ENCODE data around the gene FAT1. TPM values are rescaled to one million over a fixed set of nuclear protein-coding genes. Genes with fewer than 3 reads are reported as not detected.

FAT1 gene
- total and polyA plus RNA-seq, 2 donors (not counting 1 experiment from before 2014, with no cell fraction given): 0.07 to 0.15 TPM

GRCh38 chr4:186693159-186693815 is 30.4 kb downstream of the FAT1 start:
- no peak overlapping the region for H3K4me3 ChIP-seq (ENCODE audit: control extremely low read depth in 1 of 5, extremely low read depth in 1 of 5, insufficient read depth in 1 of 5, low read depth in 2 of 5, low read length in 4 of 5)
- no peaks in the 10 kb centered on the region for H3K27me3 ChIP-seq (replicated peaks in 1 of 4; ENCODE audit: control extremely low read depth in 1 of 4, control insufficient read depth in 3 of 4, insufficient read depth in 4 of 4, low read length in 3 of 4)
- Mint-ChIP-seq H3K4me1 (no peaks in the 10 kb centered on the region), H3K4me3 (no peak overlapping the region), H3K27ac (no peak overlapping the region), H3K27me3 (no peaks in the 10 kb centered on the region), H3K9me3 (ENCODE audit: insufficient read depth) (peaks cover 2% of the 10 kb centered on the region)
- intact Hi-C loops (cut with micrococcal nuclease): no loop called here
- H3K4me1 ChIP-seq (ENCODE audit: control insufficient read depth in 2 of 2, insufficient read depth in 2 of 2, low read length in 2 of 2): no peaks in the 10 kb centered on the region
- H2AFZ ChIP-seq (ENCODE audit: insufficient read depth, low read depth, low read length, poor library complexity, severe bottlenecking): no peak overlapping the region
- no peak for TF ChIP-seq CTCF (IDR thresholded peaks at IDR 0.05)
- TF ChIP-seq EZH2 (IDR thresholded peaks at IDR 0.05; ENCODE audit: borderline replicate concordance, insufficient read depth, low read depth, low read length, poor library complexity, severe bottlenecking): no peak
- DNase-seq (no peak), ATAC-seq (ENCODE audit: low read depth) (no peak)
- no peak overlapping the region for H3K4me2 ChIP-seq (replicated peaks; ENCODE audit: low read depth, low read length, poor library complexity, severe bottlenecking)
- ChIA-PET POLR2A (no interaction called here), CTCF (no interaction called here)
- no peak overlapping the region for H3K27ac ChIP-seq (ENCODE audit: low read length in 2 of 2)
- H3K9me3 ChIP-seq (ENCODE audit: control extremely low read depth in 1 of 3, control insufficient read depth in 2 of 3, insufficient read depth in 1 of 3, low read length in 2 of 3): no peaks in the 10 kb centered on the region
- H3K9ac ChIP-seq (ENCODE audit: low read length): no peak overlapping the region
- H3K79me2 ChIP-seq (ENCODE audit: control insufficient read depth, insufficient read depth, low read length): no peaks in the 10 kb centered on the region
- 91% methylated on average over 1 of the region's 17 CpGs for WGBS (ENCODE audit: insufficient coverage)
- H3K36me3 ChIP-seq (replicated peaks in 1 of 2; ENCODE audit: control extremely low read depth in 1 of 2, control insufficient read depth in 1 of 2, extremely low read depth in 1 of 2, insufficient read depth in 2 of 2, low read length in 1 of 2): no peaks in the 10 kb centered on the region
- no peaks in the 10 kb centered on the region for H4K20me1 ChIP-seq (ENCODE audit: control insufficient read depth, insufficient read depth, low read length, poor library complexity, severe bottlenecking)

GRCh38 chr4:186691396-186691795 is 32.3 kb downstream of the FAT1 start:
- Histone ChIP-seq H3K27ac (ENCODE audit: low read length in 2 of 2) (no peak overlapping the region), H2AFZ (ENCODE audit: insufficient read depth, low read depth, low read length, poor library complexity, severe bottlenecking) (no peak overlapping the region), H4K20me1 (ENCODE audit: control insufficient read depth, insufficient read depth, low read length, poor library complexity, severe bottlenecking) (no peaks in the 10 kb centered on the region), H3K9ac (ENCODE audit: low read length) (no peak overlapping the region), H3K4me2 (replicated peaks; ENCODE audit: low read depth, low read length, poor library complexity, severe bottlenecking) (no peak overlapping the region), H3K4me3 (ENCODE audit: control extremely low read depth in 1 of 5, extremely low read depth in 1 of 5, insufficient read depth in 1 of 5, low read depth in 2 of 5, low read length in 4 of 5) (no peak overlapping the region), H3K36me3 (replicated peaks in 1 of 2; ENCODE audit: control extremely low read depth in 1 of 2, control insufficient read depth in 1 of 2, extremely low read depth in 1 of 2, insufficient read depth in 2 of 2, low read length in 1 of 2) (no peaks in the 10 kb centered on the region), H3K27me3 (replicated peaks in 1 of 4; ENCODE audit: control extremely low read depth in 1 of 4, control insufficient read depth in 3 of 4, insufficient read depth in 4 of 4, low read length in 3 of 4) (no peaks in the 10 kb centered on the region), H3K4me1 (ENCODE audit: control insufficient read depth in 2 of 2, insufficient read depth in 2 of 2, low read length in 2 of 2) (no peaks in the 10 kb centered on the region), H3K9me3 (ENCODE audit: control extremely low read depth in 1 of 3, control insufficient read depth in 2 of 3, insufficient read depth in 1 of 3, low read length in 2 of 3) (no peaks in the 10 kb centered on the region), H3K79me2 (ENCODE audit: control insufficient read depth, insufficient read depth, low read length) (no peaks in the 10 kb centered on the region)
- ATAC-seq (ENCODE audit: low read depth) (no peak), DNase-seq (no peak)
- Mint-ChIP-seq H3K27me3 (no peaks in the 10 kb centered on the region), H3K27ac (no peak overlapping the region), H3K4me1 (no peaks in the 10 kb centered on the region), H3K9me3 (ENCODE audit: insufficient read depth) (peaks cover 2% of the 10 kb centered on the region), H3K4me3 (no peak overlapping the region)
- intact Hi-C loops (cut with micrococcal nuclease): no loop called here
- 90% methylated on average over 2 of the region's 5 CpGs for WGBS (ENCODE audit: insufficient coverage)
- CTCF ChIA-PET: no interaction called here
- TF ChIP-seq CTCF (IDR thresholded peaks at IDR 0.05): no peak
- POLR2A ChIA-PET: no interaction called here
